Smooth muscle cell of the brain vasculature (primary cell): Measurements from ENCODE around the gene ABCA10.
A peak's percentile ranks its signal among the peaks of the same experiment; 100 is the strongest.
"Not testable (repeated sequence)": the region's sequence is repeated elsewhere in the genome, so short reads cannot be mapped to it uniquely, and the experiment has no call there.

ENCODE experiments used
- DNase-seq: peaks from one replicate; pipeline ENCODE4 v3.0.0-alpha.2; 2012; ENCODE audit warnings: low read depth, low spot score

ABCA10 gene

GRCh38 chr17:69230939-69231338 lies 2.3 kb upstream of the ABCA10 start:
- no peak for DNase-seq

GRCh38 chr17:69228018-69228417 lies 606 bp downstream of the ABCA10 start:
- DNase-seq: no peak

- no peak for DNase-seq
Measured at GRCh38 chr17:69227541-69227940, 1.1 kb downstream of the ABCA10 start.

GRCh38 chr17:69223809-69224208 lies 4.8 kb downstream of the ABCA10 start:
- DNase-seq: peak; percentile 53

- no peak for DNase-seq
Measured at GRCh38 chr17:69222707-69223258, 5.8 kb downstream of the ABCA10 start.

GRCh38 chr17:69220098-69220497 lies 8.5 kb downstream of the ABCA10 start:
- no peak for DNase-seq

- DNase-seq: no peak
Measured at GRCh38 chr17:69218986-69219385, 9.6 kb downstream of the ABCA10 start.

- no peak for DNase-seq
Measured at GRCh38 chr17:69213059-69213813, 15.4 kb downstream of the ABCA10 start.

GRCh38 chr17:69208640-69209039 lies 20.0 kb downstream of the ABCA10 start:
- DNase-seq: no peak

GRCh38 chr17:69207151-69207550 lies 21.5 kb downstream of the ABCA10 start:
- no peak for DNase-seq

- no peak for DNase-seq
Measured at GRCh38 chr17:69198238-69198637, 30.4 kb downstream of the ABCA10 start.

GRCh38 chr17:69196105-69196653 lies 32.4 kb downstream of the ABCA10 start:
- not testable (repeated sequence) for DNase-seq

- DNase-seq: no peak
Measured at GRCh38 chr17:69192754-69193153, 35.9 kb downstream of the ABCA10 start.

- DNase-seq: no peak
Measured at GRCh38 chr17:69188796-69189195, 39.8 kb downstream of the ABCA10 start.

GRCh38 chr17:69188064-69188463 lies 40.6 kb downstream of the ABCA10 start:
- no peak for DNase-seq

- no peak for DNase-seq
Measured at GRCh38 chr17:69187294-69187693, 41.3 kb downstream of the ABCA10 start.

GRCh38 chr17:69179227-69179952 lies 49.2 kb downstream of the ABCA10 start:
- no peak for DNase-seq

GRCh38 chr17:69176457-69176795 lies 52.2 kb downstream of the ABCA10 start:
- DNase-seq: no peak

- peak; percentile 31 for DNase-seq
Measured at GRCh38 chr17:69175625-69176456, 52.8 kb downstream of the ABCA10 start.

GRCh38 chr17:69175262-69175624 lies 53.4 kb downstream of the ABCA10 start:
- no peak for DNase-seq

- no peak for DNase-seq
Measured at GRCh38 chr17:69173118-69173517, 55.5 kb downstream of the ABCA10 start.

- DNase-seq: no peak
Measured at GRCh38 chr17:69170377-69170776, 58.2 kb downstream of the ABCA10 start.
